GM23338 (cell line): ENCODE results near the gene ZYG11B. TPM values are rescaled to one million over a fixed set of nuclear protein-coding genes. Genes with fewer than 3 reads are reported as not detected.

Source experiments
- CREB1 ChIP-seq: fragments of 250-450 bp; sonication (Bioruptor Pico); IDR thresholded peaks from 2 replicates; pipeline ENCODE4 v1.5.0; 2020; ENCODE audit warnings: low read depth, mild to moderate bottlenecking, moderate library complexity
- ETS1 ChIP-seq: IDR thresholded peaks from 2 replicates; pipeline ENCODE4 v1.6.1; 2016; ENCODE audit warnings: antibody characterized with exemption
- EZH2 ChIP-seq: fragments of 200-600 bp; sonication (generic); IDR thresholded peaks from one replicate; pipeline ENCODE4 v1.8.0; 2017; ENCODE audit warnings: antibody characterized with exemption, mild to moderate bottlenecking, low read depth; ENCODE audit not compliant: unreplicated experiment
- EZH2phosphoT487 ChIP-seq: fragments of 200-600 bp; sonication (generic); IDR thresholded peaks from one replicate; pipeline ENCODE4 v1.8.1; 2018; ENCODE audit warnings: antibody characterized with exemption; ENCODE audit not compliant: unreplicated experiment
- JUNB ChIP-seq: IDR thresholded peaks from one replicate; pipeline ENCODE4 v1.6.1; 2016; ENCODE audit warnings: antibody characterized with exemption; ENCODE audit not compliant: unreplicated experiment
- NANOG ChIP-seq: IDR thresholded peaks from 2 replicates; pipeline ENCODE4 v1.6.1; 2016; ENCODE audit warnings: antibody characterized with exemption, borderline replicate concordance
- POLR2AphosphoS5 ChIP-seq: IDR thresholded peaks from 2 replicates; pipeline ENCODE4 v1.6.1; 2016; ENCODE audit warnings: antibody characterized with exemption, low read depth
- STAT1 ChIP-seq: IDR thresholded peaks from one replicate; pipeline ENCODE4 v1.6.1; 2016; ENCODE audit warnings: antibody characterized with exemption; ENCODE audit not compliant: unreplicated experiment
- ZNF114 ChIP-seq: fragments of 250-450 bp; sonication (Bioruptor Pico); IDR thresholded peaks from 2 replicates; pipeline ENCODE4 v1.5.0; 2020; ENCODE audit warnings: mild to moderate bottlenecking, moderate library complexity
- ZNF331 ChIP-seq: fragments of 250-450 bp; sonication (Bioruptor Pico); IDR thresholded peaks from 2 replicates; pipeline ENCODE4 v1.5.0; 2020; ENCODE audit warnings: low read depth, mild to moderate bottlenecking, moderate library complexity
- ZNF462 ChIP-seq: fragments of 250-450 bp; sonication (Bioruptor Pico); IDR thresholded peaks from 2 replicates; pipeline ENCODE4 v1.5.0; 2020; ENCODE audit warnings: mild to moderate bottlenecking, moderate library complexity
- polyA plus RNA-seq: library from polyadenylated mRNA; unstranded; fragments of >200 nt; fragmentation: Nextera tagmentation; extraction: Ambion mirVana; gene quantifications from 2 replicates; pipeline ENCODE4 v1.2.1, GENCODE V29; 2016
- total RNA-seq: library from RNA; depleted of rRNA; stranded (reverse); fragments of >200 nt; shearing (Covaris generic); gene quantifications from 2 replicates; pipeline ENCODE4 v1.2.3, GENCODE V29; 2014
- TF ChIP-seq, protein P1 (sequence below), 2 experiments: fragments of 200-600 bp in 1 of 2; sonication (generic) in 1 of 2; conservative IDR thresholded peaks; 2 replicates each; pipeline versions ENCODE4 v1.5.1 to v1.6.1; 2016 to 2017; ENCODE audit warnings: antibody characterized with exemption in 2 of 2, low read depth in 2 of 2, mild to moderate bottlenecking in 2 of 2, moderate library complexity in 1 of 2

ZYG11B gene
- total and polyA plus RNA-seq, 2 experiments from 2014 or later, result 7.8 to 42.3 TPM

DNA sequence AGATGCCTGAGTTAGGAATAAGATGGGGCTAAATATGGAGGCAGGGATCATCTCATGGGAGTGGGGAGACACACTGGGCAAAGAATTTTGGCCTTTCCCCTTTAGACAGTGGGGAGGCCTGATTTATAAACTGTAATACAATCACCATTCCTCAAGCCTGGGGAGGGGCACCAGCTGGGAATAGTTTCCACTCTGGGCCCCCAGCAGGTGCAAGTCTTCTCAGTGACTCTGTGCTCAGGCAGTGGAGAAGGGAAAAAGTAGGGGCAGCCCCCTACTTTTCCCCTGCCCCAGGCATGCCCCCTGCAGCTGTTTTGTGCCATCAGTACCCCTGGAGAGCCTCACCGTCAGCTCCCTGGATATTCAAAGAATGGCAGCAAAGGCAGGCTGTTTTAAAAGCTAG, 47.2 kb upstream of the ZYG11B start (continued):
- TF ChIP-seq ZNF462 (CRISPR knock-in tag) (no peak), POLR2AphosphoS5 (no peak), JUNB (no peak), ETS1 (no peak), CREB1 (CRISPR knock-in tag) (no peak), EZH2 (no peak), ZNF331 (CRISPR knock-in tag) (no peak), EZH2phosphoT487 (no peak), ZNF114 (CRISPR knock-in tag) (no peak), NANOG (no peak), STAT1 (no peak)
- TF ChIP-seq, protein P1, sequence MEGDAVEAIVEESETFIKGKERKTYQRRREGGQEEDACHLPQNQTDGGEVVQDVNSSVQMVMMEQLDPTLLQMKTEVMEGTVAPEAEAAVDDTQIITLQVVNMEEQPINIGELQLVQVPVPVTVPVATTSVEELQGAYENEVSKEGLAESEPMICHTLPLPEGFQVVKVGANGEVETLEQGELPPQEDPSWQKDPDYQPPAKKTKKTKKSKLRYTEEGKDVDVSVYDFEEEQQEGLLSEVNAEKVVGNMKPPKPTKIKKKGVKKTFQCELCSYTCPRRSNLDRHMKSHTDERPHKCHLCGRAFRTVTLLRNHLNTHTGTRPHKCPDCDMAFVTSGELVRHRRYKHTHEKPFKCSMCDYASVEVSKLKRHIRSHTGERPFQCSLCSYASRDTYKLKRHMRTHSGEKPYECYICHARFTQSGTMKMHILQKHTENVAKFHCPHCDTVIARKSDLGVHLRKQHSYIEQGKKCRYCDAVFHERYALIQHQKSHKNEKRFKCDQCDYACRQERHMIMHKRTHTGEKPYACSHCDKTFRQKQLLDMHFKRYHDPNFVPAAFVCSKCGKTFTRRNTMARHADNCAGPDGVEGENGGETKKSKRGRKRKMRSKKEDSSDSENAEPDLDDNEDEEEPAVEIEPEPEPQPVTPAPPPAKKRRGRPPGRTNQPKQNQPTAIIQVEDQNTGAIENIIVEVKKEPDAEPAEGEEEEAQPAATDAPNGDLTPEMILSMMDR (conservative IDR thresholded peaks at IDR 0.05; ENCODE audit: low read depth in 2 of 2), result no peak
